NCI-H128 (cell line): Measurements from ENCODE around the gene FOXO3.

ENCODE experiments used
- DNase-seq: peaks from one replicate; lab custom pipeline; 2025; ENCODE audit not compliant: unreplicated experiment; lab: John Stamatoyannopoulos, UW

The FOXO3 gene

GRCh38 chr6:108732091-108732870 is 171.6 kb downstream of the FOXO3 start:
- DNase-seq, result no peak

GRCh38 chr6:108733051-108733450 is 172.3 kb downstream of the FOXO3 start:
- DNase-seq, result no peak

GRCh38 chr6:108733706-108734265 is 173.1 kb downstream of the FOXO3 start:
- DNase-seq, result no peak
